GM21515 (cell line): ENCODE data around the gene B3GALT5.
"Not testable (repeated sequence)": the region's sequence is repeated elsewhere in the genome, so short reads cannot be mapped to it uniquely, and the experiment has no call there.

Experiments used
- ATAC-seq: cut with Tn5 transposase; IDR thresholded peaks from one replicate; pipeline ENCODE4 v1.9.1; 2021; ENCODE audit not compliant: unreplicated experiment

Gene B3GALT5

GRCh38 chr21:39689860-39690259, 77.1 kb downstream of the B3GALT5 start:
- ATAC-seq: not testable (repeated sequence)

DNA sequence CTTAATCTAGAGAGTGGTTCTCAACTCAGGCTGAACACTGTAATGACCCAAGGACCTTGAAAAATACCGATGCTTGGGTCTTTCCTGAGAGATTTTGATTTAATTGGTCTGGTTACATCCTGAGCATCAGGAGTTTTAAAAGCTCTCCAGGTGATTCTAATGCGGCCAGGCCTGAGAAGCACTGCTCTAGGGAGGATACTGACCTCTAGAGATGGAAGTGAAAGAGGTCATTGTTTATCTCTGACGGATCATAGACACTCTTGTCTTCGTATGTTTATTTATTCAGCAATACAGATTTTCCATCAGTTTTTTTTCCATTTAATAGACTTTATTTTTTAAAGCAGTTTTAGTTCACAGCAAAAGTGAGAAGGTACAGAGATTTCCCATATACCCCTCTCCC, 77.7 kb downstream of the B3GALT5 start:
- no peak for ATAC-seq

- no peak for ATAC-seq
Measured at GRCh38 chr21:39694750-39695149, 82.0 kb downstream of the B3GALT5 start.

- no peak for ATAC-seq
Measured at GRCh38 chr21:39696196-39696595, 83.5 kb downstream of the B3GALT5 start.

DNA sequence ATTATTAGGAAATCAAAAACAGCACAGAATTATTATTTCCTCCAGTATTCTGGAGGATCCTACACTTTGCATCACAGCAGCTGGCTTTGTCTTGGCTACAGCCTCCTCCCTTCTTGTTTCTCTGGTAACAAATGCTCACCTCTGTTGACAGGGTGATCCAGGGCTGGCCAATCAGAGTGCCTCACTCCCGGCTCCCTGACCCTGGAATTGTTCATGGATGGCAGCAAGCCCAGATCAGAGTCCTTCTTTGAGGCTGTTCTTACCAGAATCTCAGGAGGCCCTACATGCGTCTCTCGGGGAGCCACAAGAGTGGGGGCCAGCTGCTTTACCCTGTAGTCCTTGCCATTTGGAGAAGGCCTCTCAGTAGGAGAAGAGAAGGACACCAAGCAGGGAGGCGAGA, 83.9 kb downstream of the B3GALT5 start:
- ATAC-seq: no peak

GRCh38 chr21:39700318-39700717, 87.6 kb downstream of the B3GALT5 start:
- no peak for ATAC-seq

DNA sequence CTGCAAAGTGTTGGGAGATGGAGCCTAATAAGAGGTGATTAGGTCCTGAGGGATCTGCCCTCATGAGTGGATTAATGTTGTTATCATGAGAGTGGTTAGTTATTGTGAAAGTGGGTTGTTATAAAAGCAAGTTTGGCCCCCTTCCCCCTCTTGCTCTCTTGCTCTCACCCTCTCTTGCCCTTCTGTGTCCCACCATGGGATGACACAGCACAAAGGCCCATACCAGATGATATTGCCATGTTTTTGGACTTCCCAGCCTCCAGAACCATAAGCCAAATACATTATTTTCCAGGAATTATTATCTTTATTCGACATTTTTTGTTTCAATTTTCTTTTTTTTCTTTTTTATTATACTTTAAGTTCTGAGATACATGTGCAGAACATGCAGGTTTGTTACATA, 90.8 kb downstream of the B3GALT5 start:
- no peak for ATAC-seq

- ATAC-seq: no peak
Measured at GRCh38 chr21:39705849-39706248, 93.1 kb downstream of the B3GALT5 start.

DNA sequence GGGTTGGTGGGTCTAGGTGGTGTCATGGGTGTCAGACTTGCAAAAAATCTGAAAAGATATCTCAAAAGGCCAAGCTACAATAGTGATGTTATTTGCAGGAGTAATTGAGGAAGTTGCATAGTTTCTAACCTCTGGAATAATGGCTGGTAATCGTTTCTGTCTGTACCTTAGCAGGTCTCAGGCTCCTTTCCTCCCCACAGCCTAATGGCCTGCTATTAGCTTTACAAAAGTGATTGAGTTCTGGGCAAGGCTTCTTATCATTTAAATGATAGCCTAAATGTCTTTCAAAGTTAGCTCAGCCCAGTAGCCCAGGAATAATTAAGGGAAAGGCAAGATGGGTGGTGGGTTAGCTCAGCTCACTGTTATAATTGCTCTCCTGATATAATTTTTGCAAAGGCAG, 94.6 kb downstream of the B3GALT5 start:
- ATAC-seq: no peak

DNA sequence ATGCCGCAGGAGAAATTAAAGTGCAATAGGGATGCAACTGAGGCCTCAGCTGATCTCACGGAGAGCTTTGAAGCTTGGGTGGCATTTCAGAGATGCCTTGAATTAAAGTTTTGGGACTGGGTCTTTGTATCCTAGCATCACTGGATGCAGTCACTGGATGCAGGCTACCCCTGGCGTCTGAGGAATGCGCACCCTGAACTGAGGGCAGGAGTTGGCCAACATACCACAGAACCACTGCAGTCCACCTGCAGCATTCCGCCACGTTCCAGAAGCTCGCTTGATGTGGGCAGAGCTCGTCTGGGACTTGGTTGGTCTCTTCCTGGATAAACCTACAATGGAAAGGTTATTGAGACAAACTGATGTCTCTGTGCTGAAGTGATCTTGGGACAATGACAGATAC, 98.1 kb downstream of the B3GALT5 start:
- no peak for ATAC-seq

DNA sequence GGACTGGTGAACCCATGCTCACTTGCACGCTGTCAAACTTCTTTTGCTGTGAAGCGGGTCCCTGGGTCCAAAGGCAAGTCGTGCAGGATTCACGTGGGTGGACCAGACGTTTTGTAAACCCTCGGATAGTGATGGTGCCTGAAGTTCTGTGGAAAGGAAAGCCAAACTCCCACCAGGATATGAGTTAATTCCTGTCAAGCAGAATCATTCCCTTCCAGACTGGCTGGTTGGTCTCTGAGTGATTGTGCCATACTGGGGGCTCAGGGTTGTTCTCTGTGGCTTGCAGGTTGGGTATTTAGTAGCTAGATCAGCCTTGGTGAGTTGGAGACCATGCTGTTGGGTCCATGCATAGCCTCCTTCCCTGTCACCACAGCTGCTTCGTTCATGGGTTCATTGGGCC, 99.5 kb downstream of the B3GALT5 start:
- ATAC-seq: no peak

GRCh38 chr21:39712976-39713375, 100.2 kb downstream of the B3GALT5 start:
- no peak for ATAC-seq

DNA sequence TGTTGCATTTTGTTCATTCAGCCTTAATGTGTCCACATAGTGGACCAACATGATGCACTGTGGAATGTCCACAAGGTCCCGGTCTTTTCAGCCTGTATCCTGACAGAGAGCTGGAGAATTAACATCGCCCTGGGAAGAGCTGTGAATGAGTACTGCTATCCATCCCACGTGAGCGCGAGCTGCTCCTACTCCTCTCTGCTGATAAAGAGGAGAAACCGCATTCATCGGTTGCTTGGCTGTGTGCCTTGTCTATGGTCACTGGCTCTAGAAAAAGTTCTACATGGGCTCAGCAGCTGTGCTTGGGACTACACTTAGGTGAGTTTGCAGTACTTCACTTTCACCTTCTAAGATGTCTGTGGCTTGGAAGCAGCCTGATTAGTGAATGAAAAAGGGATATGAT, 101.2 kb downstream of the B3GALT5 start:
- no peak for ATAC-seq

DNA sequence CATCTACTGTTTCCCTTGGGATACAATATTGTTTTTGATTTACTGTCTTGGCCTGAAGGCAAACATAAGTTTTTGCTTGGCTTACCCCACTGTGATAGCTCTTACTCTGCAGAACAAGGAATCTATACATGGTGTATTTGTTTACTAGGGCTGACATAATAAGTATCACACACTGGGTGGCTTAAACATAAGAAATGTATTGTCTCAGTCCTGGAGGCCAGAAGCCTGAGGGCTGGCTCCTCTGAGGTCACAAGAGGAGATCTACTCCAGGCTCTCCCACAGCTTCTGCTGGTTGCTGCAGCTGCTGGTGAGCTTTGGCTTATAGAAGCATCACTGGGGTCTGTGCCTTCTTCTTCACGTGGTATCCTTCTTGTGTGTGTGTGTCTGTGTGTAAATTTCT, 101.6 kb downstream of the B3GALT5 start:
- no peak for ATAC-seq

DNA sequence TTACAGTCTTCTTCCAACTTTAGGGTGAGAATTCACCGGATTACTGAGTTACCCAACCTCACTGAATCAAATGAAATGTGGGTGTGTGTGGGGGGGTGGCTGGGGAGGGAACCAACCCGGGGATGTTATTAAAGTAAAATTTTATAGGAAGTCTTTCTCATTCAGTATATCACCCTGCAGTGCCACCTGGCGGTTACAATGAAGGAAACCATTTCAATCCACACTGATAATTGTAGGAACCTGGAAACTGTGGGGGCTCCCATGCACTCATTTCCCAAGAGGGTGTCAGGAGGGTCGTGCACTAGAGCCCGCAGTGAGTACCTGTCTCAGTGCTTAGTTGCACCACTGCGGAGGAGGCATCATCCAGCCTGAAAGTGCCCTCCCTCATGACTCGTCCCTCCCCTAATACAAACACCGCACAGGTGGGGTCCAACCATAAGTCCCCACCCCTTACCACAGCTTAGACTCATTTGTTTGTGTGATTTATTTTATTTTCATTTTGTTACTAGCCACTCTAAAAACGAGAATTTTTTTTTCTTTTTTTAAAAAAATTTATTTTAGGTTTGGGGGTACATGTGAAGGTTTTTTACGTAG, 103.2 kb downstream of the B3GALT5 start:
- ATAC-seq: no peak

GRCh38 chr21:39720126-39720778, 107.5 kb downstream of the B3GALT5 start:
- ATAC-seq: no peak

- no peak for ATAC-seq
Measured at GRCh38 chr21:39721885-39722284, 109.1 kb downstream of the B3GALT5 start.
